ENCODE results near the gene DUSP28.

DUSP28 gene

DNA sequence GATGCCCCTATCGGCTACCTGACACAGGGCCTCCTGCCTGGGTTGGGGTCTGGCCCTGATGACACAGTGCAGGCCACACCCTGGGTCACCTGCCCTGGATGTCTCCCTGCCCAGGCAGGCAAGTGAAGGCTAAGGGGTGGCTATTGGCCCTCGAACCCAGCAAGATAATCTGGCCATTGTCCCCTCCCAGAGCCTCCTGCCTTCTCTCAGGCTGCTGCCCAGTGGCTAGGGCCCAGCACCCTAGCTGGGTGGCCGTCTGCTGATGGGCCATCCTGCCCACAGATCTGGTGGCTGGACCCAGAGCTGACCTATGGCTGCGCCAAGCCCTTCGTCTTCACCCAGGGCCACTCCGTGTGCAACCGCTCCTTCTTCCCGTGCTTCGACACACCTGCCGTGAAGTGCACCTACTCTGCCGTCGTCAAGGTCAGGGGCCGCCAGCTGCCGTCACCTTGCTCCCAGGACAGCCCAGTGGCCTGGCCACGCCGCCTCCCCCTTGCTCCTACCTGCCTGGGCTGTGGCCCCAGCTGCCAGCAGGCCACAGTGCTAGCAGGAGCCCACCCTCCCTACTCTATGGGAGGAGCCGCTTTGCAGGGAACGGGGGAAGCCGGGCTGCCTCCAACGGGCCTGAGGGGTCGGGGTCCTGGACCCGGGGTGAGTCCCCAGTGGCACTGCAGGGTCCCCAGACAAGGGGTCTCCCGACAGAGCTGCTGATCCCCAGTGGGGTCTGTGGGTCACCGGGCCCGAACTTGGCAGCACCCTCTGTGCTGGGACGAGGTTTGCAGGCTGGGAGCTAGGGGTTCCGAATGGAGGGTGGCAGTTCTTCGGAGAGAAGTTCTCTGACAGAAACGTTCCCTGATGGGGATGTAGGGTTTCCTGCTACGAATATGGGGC, 12.2 kb downstream of the DUSP28 start:
- no peak for DNase-seq (ENCODE audit: low read depth)

DNA sequence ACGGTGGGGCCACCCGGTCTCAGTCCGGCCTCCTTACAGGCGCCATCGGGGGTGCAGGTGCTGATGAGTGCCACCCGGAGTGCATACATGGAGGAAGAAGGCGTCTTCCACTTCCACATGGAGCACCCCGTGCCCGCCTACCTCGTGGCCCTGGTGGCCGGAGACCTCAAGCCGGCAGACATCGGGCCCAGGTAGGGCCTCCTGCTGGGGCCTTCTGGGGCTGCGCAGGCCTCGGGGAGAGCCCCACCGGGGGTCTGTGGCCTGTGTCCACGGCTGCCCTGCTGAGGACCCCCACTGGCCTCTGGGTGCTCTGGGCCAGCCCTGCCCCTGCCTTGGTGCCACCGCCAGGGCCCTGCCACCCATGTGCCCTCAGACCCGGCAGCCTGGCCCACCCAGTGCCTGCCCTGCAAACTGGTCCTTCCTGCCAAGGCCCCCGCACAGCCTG, 12.9 kb downstream of the DUSP28 start:
- DNase-seq (ENCODE audit: low read depth): no peak

DNA sequence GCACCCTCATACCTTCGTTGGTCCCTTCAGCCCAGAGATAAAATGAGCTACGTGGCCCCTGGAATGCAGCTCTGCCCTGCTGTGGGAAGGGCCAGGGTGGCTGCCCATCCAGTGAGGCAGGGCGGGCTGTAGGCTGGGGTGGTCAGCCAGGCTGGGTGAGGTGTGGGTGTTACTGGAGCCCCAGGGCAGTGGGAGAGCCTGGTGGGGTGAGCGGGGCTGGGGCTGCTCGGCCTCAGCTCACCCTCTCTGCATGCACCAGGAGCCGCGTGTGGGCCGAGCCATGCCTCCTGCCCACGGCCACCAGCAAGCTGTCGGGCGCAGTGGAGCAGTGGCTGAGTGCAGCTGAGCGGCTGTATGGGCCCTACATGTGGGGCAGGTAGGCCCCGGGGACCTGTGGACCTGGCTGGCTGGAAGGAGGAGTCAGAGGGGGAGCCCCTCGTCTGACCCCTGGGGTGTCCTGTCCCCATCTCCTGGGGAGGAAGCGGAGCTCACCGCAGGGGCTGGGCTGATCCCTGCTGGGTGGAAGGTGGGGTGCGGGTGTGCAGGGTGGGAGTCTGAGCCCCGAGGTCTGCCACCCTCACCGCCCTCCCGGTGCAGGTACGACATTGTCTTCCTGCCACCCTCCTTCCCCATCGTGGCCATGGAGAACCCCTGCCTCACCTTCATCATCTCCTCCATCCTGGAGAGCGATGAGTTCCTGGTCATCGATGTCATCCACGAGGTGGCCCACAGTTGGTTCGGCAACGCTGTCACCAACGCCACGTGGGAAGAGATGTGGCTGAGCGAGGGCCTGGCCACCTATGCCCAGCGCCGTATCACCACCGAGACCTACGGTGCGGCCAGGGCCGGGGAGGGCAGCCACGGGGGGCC, 13.6 kb downstream of the DUSP28 start:
- DNase-seq (ENCODE audit: low read depth): no peak

GRCh38 chr2:240574386-240575100, 14.4 kb downstream of the DUSP28 start:
- DNase-seq (ENCODE audit: low read depth): no peak

DNA sequence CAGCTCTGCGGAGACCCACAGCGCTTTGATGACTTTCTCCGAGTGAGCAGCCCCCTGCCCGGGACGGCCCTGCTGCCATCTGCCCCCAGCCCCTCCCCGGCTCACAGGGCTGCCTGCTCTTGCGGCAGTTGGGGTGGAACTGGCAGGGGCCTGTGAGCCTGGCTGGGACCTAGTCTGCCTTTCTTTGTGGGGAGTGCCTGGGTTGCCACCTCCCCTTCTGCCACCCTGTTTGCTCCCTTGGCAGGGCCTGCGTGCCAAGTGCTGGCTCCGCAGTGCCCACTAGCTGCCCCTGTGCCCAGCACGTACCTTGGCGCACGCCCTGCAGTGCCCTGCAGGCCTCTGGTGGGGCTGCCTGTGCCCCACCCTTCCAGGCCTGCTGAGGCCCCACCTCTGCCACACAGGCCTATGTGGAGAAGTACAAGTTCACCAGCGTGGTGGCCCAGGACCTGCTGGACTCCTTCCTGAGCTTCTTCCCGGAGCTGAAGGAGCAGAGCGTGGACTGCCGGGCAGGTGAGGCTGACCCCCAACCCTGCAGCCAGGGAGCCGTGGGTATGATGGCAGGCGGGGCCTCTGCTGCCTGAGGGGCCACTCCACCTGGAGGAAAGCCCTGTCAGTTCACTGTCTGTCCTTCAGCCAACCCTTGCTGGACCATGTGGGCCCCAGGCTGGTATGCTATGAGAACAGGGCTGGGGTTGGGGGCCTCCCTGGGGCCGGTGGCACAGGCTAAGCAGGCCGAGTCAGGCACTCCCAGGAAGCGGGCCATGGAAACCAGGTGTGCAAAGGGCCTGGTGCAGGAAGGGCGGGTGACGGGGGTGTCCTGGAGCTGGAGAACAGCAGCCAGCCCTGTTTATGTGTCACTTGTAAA, 15.2 kb downstream of the DUSP28 start:
- DNase-seq (ENCODE audit: low read depth): no peak

DNA sequence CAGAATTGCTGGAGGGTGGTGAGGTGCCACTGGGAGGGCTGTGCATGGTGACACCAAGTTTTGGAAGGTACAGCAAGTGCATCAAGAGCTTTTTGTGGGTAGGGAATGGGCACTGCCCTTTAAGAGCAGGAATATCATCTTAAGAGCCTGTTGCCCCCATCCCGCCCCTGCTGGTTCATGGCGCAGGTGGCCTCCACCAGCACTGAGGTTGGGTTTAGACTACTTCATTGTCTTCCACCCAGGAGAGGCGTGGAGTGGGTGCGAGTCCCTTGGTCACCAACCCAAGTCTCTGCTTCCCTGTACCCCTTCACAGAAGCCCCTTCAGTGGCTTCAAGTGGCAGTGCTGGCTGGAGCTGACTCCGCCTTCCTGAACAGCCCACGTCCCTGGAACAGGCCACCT, 15.9 kb downstream of the DUSP28 start:
- DNase-seq (ENCODE audit: low read depth): no peak

- DNase-seq (ENCODE audit: low read depth): no peak
Observed at GRCh38 chr2:240576436-240577205, 16.5 kb downstream of the DUSP28 start.

- DNase-seq (ENCODE audit: low read depth): no peak
Observed at GRCh38 chr2:240577281-240578109, 17.3 kb downstream of the DUSP28 start.

GRCh38 chr2:240578110-240578450, 17.9 kb downstream of the DUSP28 start:
- DNase-seq (ENCODE audit: low read depth): no peak

DNA sequence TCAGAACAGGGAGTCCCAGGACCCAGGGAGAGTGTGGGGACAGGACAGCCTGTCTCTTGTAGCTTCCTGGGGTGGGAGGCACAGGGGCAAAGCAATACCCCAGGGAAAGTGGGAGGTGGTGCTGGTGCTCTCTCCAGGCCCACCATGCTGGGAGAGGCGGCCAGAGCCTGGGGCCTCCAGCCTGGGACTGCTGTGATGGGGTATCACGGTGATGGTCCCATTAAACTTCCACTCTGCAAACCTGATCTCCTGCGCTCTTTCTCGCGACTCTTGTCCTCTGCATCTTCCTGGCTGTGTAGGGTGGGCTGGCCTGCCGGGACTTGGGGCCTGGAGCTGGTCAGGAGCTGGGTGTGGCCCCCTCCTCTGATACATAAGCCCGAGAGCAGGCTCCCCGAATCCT, 18.3 kb downstream of the DUSP28 start:
- no peak for DNase-seq (ENCODE audit: low read depth)

GRCh38 chr2:240579071-240579762, 19.1 kb downstream of the DUSP28 start:
- no peak for DNase-seq (ENCODE audit: low read depth)

- peak; percentile 65 for DNase-seq (ENCODE audit: low read depth)
Observed at GRCh38 chr2:240579771-240580614, 19.8 kb downstream of the DUSP28 start.

- no peak for DNase-seq (ENCODE audit: low read depth)
Observed at GRCh38 chr2:240581811-240582210, 21.7 kb downstream of the DUSP28 start.

GRCh38 chr2:240582781-240583180, 22.6 kb downstream of the DUSP28 start:
- DNase-seq (ENCODE audit: low read depth): no peak

- DNase-seq (ENCODE audit: low read depth): no peak
Observed at GRCh38 chr2:240583774-240584173, 23.6 kb downstream of the DUSP28 start.

DNA sequence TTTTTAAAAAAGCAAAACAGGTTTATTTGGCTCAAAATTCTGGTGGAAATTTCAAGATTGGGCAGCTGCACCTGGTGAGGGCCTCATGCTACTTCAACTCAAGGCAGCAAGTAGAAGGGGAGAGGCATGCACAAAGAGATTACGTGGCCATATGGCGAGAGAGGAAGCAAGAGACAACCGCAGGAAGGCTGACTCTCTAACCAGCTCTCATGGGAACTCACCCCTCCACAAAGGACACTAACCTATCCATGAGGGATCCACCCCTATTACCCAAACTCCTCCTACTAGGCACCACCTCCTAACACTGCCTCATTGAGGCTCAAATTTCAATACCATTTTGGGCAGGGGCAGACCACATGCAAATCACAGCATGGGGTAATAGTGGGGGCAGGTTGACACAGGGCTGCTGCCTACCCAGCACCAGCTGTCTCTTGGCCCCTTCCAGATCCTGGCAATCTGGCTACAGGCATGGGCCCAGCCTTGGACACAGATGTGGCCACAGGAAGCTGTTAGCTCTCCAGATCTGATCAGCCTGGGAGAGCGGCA, 24.4 kb downstream of the DUSP28 start:
- DNase-seq (ENCODE audit: low read depth): no peak

GRCh38 chr2:240585101-240585500, 24.9 kb downstream of the DUSP28 start:
- DNase-seq (ENCODE audit: low read depth): no peak

- no peak for DNase-seq (ENCODE audit: low read depth)
Observed at GRCh38 chr2:240585681-240586197, 25.6 kb downstream of the DUSP28 start.
